Measurements from ENCODE around the gene PRKX. TPM values are rescaled to one million over a fixed set of nuclear protein-coding genes. Genes with fewer than 3 reads are reported as not detected.
"Not testable (repeated sequence)": the region's sequence is repeated elsewhere in the genome, so short reads cannot be mapped to it uniquely, and the experiment has no call there.

The PRKX gene
- total and polyA plus RNA-seq, 2 experiments from 2014 or later = 12.1 to 18.2 TPM

- not testable (repeated sequence) for H3K36me3 ChIP-seq (replicated peaks; ENCODE audit: insufficient read depth, low read depth); H3K4me3 ChIP-seq; H3K79me2 ChIP-seq; H3K4me1 ChIP-seq (ENCODE audit: insufficient read depth); DNase-seq (ENCODE audit: low spot score); H3K4me2 ChIP-seq; H3K9me2 ChIP-seq (replicated peaks; ENCODE audit: insufficient read depth); H2AFZ ChIP-seq; H3K27me3 ChIP-seq; H4K20me1 ChIP-seq (ENCODE audit: insufficient read depth, poor library complexity, severe bottlenecking); H3K27ac ChIP-seq; H3K9me3 ChIP-seq (ENCODE audit: low read depth)
- 73% methylated on average over 4 of the region's 4 CpGs for WGBS (ENCODE audit: low lambda C conversion rate, missing lambda C conversion rate)
Measured at GRCh38 chrX:3734456-3734855, 21.0 kb upstream of the PRKX start.

GRCh38 chrX:3733043-3733430 is 19.6 kb upstream of the PRKX start:
- DNase-seq (ENCODE audit: low spot score) = no peak
- no peak for TF ChIP-seq CTCF (IDR thresholded peaks at IDR 0.05; ENCODE audit: poor library complexity)
- no peak for TF ChIP-seq EZH2phosphoT487 (IDR thresholded peaks at IDR 0.05; ENCODE audit: low read depth, severe bottlenecking, unreplicated experiment)
- no peak for TF ChIP-seq EZH2 (IDR thresholded peaks at IDR 0.05; ENCODE audit: borderline replicate concordance)
- 83% methylated on average over 7 of the region's 7 CpGs for WGBS (ENCODE audit: low lambda C conversion rate, missing lambda C conversion rate)
- H2AFZ ChIP-seq = no peak overlapping the region
- H3K4me2 ChIP-seq = no peak overlapping the region
- H3K27ac ChIP-seq = no peak overlapping the region
- no peak overlapping the region for H3K4me3 ChIP-seq
- no peaks in the 10 kb centered on the region for H3K27me3 ChIP-seq
- H3K9me3 ChIP-seq (ENCODE audit: low read depth) = no peaks in the 10 kb centered on the region
- no peaks in the 10 kb centered on the region for H4K20me1 ChIP-seq (ENCODE audit: insufficient read depth, poor library complexity, severe bottlenecking)
- H3K36me3 ChIP-seq (replicated peaks; ENCODE audit: insufficient read depth, low read depth) = no peaks in the 10 kb centered on the region
- H3K9me2 ChIP-seq (replicated peaks; ENCODE audit: insufficient read depth) = no peaks in the 10 kb centered on the region
- no peaks in the 10 kb centered on the region for H3K79me2 ChIP-seq
- H3K4me1 ChIP-seq (ENCODE audit: insufficient read depth) = no peaks in the 10 kb centered on the region

GRCh38 chrX:3732326-3733042 is 19.0 kb upstream of the PRKX start:
- WGBS (ENCODE audit: low lambda C conversion rate, missing lambda C conversion rate) = 92% methylated on average over 15 of the region's 15 CpGs
- not testable (repeated sequence) for H4K20me1 ChIP-seq (ENCODE audit: insufficient read depth, poor library complexity, severe bottlenecking); H3K27me3 ChIP-seq; H3K27ac ChIP-seq; H3K79me2 ChIP-seq; DNase-seq (ENCODE audit: low spot score); H3K4me1 ChIP-seq (ENCODE audit: insufficient read depth); H3K4me2 ChIP-seq; H3K9me2 ChIP-seq (replicated peaks; ENCODE audit: insufficient read depth); H2AFZ ChIP-seq; H3K36me3 ChIP-seq (replicated peaks; ENCODE audit: insufficient read depth, low read depth); H3K4me3 ChIP-seq; H3K9me3 ChIP-seq (ENCODE audit: low read depth)

- no peaks in the 10 kb centered on the region for H3K27me3 ChIP-seq
- TF ChIP-seq EZH2 (IDR thresholded peaks at IDR 0.05; ENCODE audit: borderline replicate concordance) = no peak
- no peak for TF ChIP-seq EZH2phosphoT487 (IDR thresholded peaks at IDR 0.05; ENCODE audit: low read depth, severe bottlenecking, unreplicated experiment)
- no peak for TF ChIP-seq CTCF (IDR thresholded peaks at IDR 0.05; ENCODE audit: poor library complexity)
- H3K9me3 ChIP-seq (ENCODE audit: low read depth) = no peaks in the 10 kb centered on the region
- DNase-seq (ENCODE audit: low spot score) = no peak
- H3K79me2 ChIP-seq = no peaks in the 10 kb centered on the region
- no peaks in the 10 kb centered on the region for H3K9me2 ChIP-seq (replicated peaks; ENCODE audit: insufficient read depth)
- no peak overlapping the region for H3K4me3 ChIP-seq
- no peak overlapping the region for H2AFZ ChIP-seq
- H4K20me1 ChIP-seq (ENCODE audit: insufficient read depth, poor library complexity, severe bottlenecking) = no peaks in the 10 kb centered on the region
- H3K27ac ChIP-seq = no peak overlapping the region
- H3K36me3 ChIP-seq (replicated peaks; ENCODE audit: insufficient read depth, low read depth) = no peaks in the 10 kb centered on the region
- no peak overlapping the region for H3K4me2 ChIP-seq
- H3K4me1 ChIP-seq (ENCODE audit: insufficient read depth) = no peaks in the 10 kb centered on the region
- WGBS (ENCODE audit: low lambda C conversion rate, missing lambda C conversion rate) = 61% methylated on average over 9 of the region's 9 CpGs
Measured at GRCh38 chrX:3728454-3728853, 15.0 kb upstream of the PRKX start.

DNA sequence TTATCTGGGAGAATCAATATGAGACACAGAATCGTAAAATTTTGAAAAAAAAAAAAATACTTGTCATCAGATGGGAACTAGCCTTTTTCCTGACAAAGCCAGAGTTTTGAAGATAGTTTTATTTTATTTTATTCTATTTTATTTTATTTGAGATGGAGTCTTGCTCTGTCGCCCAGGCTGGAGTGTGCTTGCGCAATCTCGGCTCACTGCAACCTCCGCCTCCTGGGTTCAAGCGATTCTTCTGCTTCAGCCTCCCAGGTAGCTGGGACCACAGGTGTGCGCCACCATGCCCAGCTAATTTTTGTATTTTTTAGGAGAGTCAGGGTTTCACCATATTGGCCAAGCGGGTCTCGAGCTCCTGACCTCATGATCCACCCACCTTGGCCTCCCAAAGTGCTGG is 10.0 kb upstream of the PRKX start:
- H3K79me2 ChIP-seq; H2AFZ ChIP-seq; H3K36me3 ChIP-seq (replicated peaks; ENCODE audit: insufficient read depth, low read depth); H3K9me3 ChIP-seq (ENCODE audit: low read depth); H3K4me2 ChIP-seq; H4K20me1 ChIP-seq (ENCODE audit: insufficient read depth, poor library complexity, severe bottlenecking); H3K27ac ChIP-seq; H3K9me2 ChIP-seq (replicated peaks; ENCODE audit: insufficient read depth); H3K27me3 ChIP-seq; H3K4me3 ChIP-seq; H3K4me1 ChIP-seq (ENCODE audit: insufficient read depth); DNase-seq (ENCODE audit: low spot score): not testable (repeated sequence)
- 91% methylated on average over 9 of the region's 9 CpGs for WGBS (ENCODE audit: low lambda C conversion rate, missing lambda C conversion rate)

All from hepatocyte (in vitro differentiated cells).